GM12801 (cell line): ENCODE data around the gene SLC10A2.

Experiments used
- TF ChIP-seq, protein P1 (sequence below): IDR thresholded peaks from one replicate; pipeline ENCODE4 v1.5.1; 2011; ENCODE audit warnings: control low read depth; ENCODE audit not compliant: insufficient read length; ENCODE audit errors: extremely low read depth

The SLC10A2 gene

DNA sequence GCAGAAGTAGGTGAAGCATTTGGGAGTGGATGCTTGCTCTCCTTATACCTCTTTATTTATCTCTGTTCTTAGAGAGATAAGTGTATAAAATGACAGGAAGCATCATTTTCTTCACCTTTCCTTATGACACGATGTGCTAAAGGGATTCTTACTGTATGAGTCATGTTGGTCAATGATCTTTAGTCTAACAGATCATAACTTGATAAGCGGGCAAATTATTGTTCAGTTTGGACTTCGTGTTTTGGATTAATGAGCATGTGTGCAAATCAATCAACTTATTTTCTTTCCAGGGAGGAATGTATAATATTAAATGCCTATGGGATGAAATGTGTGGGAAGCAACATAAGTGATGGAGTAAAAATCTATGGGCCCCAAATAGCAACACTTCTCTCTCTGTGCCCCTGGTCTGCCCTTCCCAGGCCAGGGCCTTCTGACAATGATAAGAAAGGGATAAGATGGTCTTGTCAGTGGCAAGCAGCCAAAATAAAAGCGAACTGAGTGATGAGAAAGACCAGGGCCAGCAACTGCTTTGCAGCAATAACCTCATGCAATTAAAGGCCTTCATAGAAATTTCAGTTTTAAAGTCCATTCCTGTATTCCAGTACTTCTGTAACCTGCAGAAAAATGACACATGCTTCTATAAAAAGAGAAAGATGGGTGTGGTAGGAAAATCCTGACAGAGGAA lies 61.4 kb downstream of the SLC10A2 start:
- TF ChIP-seq, protein P1, sequence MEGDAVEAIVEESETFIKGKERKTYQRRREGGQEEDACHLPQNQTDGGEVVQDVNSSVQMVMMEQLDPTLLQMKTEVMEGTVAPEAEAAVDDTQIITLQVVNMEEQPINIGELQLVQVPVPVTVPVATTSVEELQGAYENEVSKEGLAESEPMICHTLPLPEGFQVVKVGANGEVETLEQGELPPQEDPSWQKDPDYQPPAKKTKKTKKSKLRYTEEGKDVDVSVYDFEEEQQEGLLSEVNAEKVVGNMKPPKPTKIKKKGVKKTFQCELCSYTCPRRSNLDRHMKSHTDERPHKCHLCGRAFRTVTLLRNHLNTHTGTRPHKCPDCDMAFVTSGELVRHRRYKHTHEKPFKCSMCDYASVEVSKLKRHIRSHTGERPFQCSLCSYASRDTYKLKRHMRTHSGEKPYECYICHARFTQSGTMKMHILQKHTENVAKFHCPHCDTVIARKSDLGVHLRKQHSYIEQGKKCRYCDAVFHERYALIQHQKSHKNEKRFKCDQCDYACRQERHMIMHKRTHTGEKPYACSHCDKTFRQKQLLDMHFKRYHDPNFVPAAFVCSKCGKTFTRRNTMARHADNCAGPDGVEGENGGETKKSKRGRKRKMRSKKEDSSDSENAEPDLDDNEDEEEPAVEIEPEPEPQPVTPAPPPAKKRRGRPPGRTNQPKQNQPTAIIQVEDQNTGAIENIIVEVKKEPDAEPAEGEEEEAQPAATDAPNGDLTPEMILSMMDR, result no peak

GRCh38 chr13:103003631-103004030 lies 62.6 kb downstream of the SLC10A2 start:
- TF ChIP-seq, protein P1, result no peak

DNA sequence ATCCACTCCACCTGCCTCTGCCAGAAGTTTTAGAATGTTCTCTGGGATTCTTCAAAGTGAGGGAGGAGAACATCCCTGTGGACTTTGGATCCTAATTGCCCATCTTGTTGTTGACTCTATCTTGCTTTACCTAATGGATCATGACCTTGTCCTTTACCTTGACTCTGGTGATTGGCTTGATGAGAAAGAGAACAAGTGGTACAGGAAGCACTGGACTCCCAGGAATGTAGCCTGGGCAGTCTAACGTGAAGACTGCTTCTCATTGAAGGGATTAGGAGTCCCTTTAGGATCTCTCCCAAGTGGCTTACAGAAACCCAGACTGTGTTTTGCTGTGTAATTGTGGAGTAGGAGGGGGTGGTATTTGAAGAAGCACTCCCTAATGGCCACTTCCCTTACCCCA lies 63.9 kb downstream of the SLC10A2 start:
- TF ChIP-seq, protein P1, result no peak

DNA sequence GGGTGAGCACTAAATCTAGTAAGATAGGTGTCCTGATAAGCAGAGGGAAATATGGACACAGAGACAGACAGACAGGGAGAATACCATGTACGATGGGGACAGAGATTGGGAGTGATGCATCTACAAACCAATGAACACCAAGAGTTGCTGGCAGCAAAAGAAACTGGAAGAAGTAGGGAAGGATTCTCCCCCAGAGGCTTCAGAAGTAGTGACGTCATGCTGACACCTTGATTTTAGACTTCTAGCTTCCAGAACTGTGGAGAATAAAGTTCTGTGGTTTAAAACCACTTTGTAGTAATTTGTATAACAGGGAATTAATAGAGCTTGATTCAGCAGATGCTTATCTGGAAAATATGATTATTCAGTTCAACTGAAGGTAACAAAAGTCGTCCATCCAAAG lies 66.1 kb downstream of the SLC10A2 start:
- TF ChIP-seq, protein P1, result no peak

DNA sequence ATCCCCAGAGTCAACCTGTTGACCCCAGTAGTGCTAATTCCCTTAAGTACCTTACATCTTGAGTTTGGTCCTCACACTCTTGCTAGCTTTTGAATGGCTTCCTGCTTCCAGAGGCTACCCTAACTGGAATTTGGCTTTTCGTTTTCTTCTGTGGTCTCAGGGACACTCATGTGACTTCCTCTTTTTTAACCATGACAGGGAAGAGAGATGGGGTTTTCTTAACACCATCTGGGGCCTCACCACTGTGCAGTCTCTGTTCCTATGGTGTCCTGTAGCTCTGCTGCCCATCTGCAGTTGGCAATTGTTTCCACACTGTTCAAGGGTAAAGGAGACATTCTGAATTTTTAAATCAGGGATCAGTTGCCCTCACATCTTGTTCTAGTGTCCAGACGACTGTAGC lies 66.7 kb downstream of the SLC10A2 start:
- TF ChIP-seq, protein P1, result no peak
